Fibroblast of lung (primary cell): ENCODE results near the gene ARRDC2. TPM values are rescaled to one million over a fixed set of nuclear protein-coding genes. Genes with fewer than 3 reads are reported as not detected.

Source experiments
- DNase-seq, 2 donors: peaks; one replicate each; pipeline versions ENCODE4 v3.0.0 to v3.0.0-alpha.2; 2010; ENCODE audit warnings: low read depth in 2 of 2
- H2AFZ ChIP-seq: 2 replicates; pipeline ENCODE4 v1.5.1; 2012; ENCODE audit warnings: low read length, control low read depth, inconsistent platforms
- H3K27ac ChIP-seq: 2 replicates; pipeline ENCODE4 v1.5.1; 2011; ENCODE audit warnings: low read length, control low read depth; ENCODE audit not compliant: insufficient read depth
- H3K27me3 ChIP-seq: 2 replicates; pipeline ENCODE4 v1.5.1; 2011; ENCODE audit warnings: mild to moderate bottlenecking, low read length; ENCODE audit not compliant: control insufficient read depth, insufficient read depth
- H3K36me3 ChIP-seq: 2 replicates; pipeline ENCODE4 v1.5.1; 2011; ENCODE audit warnings: low read length; ENCODE audit not compliant: control insufficient read depth, insufficient read depth
- H3K4me1 ChIP-seq: 2 replicates; pipeline ENCODE4 v1.5.1; 2011; ENCODE audit warnings: low read length; ENCODE audit not compliant: control insufficient read depth, insufficient read depth; ENCODE audit errors: extremely low read depth
- H3K4me2 ChIP-seq: 2 replicates; pipeline ENCODE4 v1.5.1; 2011; ENCODE audit warnings: low read length, control low read depth; ENCODE audit not compliant: insufficient read depth; ENCODE audit errors: extremely low read depth
- H3K4me3 ChIP-seq, 4 experiments: fragments of 200-600 bp in 1 of 4; sonication (generic) in 1 of 4; replicated peaks in 1 of 4; 2 replicates each; pipeline ENCODE4 v1.5.1; 2011 to 2016; ENCODE audit warnings: low read length in 4 of 4, low read depth in 3 of 4, mild to moderate bottlenecking in 3 of 4, control low read depth in 2 of 4, inconsistent platforms in 1 of 4, mixed read lengths in 1 of 4; ENCODE audit not compliant: insufficient read depth in 1 of 4; ENCODE audit errors: control extremely low read depth in 1 of 4
- H3K79me2 ChIP-seq: 2 replicates; pipeline ENCODE4 v1.5.1; 2012; ENCODE audit warnings: mild to moderate bottlenecking, low read length, inconsistent platforms; ENCODE audit not compliant: control insufficient read depth, insufficient read depth
- H3K9ac ChIP-seq: 2 replicates; pipeline ENCODE4 v1.5.1; 2011; ENCODE audit warnings: mild to moderate bottlenecking, low read length, control low read depth; ENCODE audit not compliant: insufficient read depth
- H3K9me3 ChIP-seq: 2 replicates; pipeline ENCODE4 v1.5.1; 2012; ENCODE audit warnings: low read depth, low read length; ENCODE audit not compliant: control insufficient read depth, insufficient read depth
- H4K20me1 ChIP-seq: 2 replicates; pipeline ENCODE4 v1.5.1; 2011; ENCODE audit warnings: low read length; ENCODE audit not compliant: control insufficient read depth, insufficient read depth; ENCODE audit errors: extremely low read depth
- EZH2 ChIP-seq: IDR thresholded peaks from 2 replicates; pipeline ENCODE4 v1.5.1; 2012; ENCODE audit warnings: low read length, control low read depth, mild to moderate bottlenecking; ENCODE audit errors: missing control alignments
- polyA plus RNA-seq, 2 donors: library from polyadenylated mRNA; depleted of rRNA in 1 of 2; stranded (reverse) in 1 of 2; unstranded in 1 of 2; fragments of >200 nt; gene quantifications; 2 replicates each; pipeline ENCODE4 v1.2.1, GENCODE V29; 2011 to 2012; ENCODE audit warnings: missing spikeins in 1 of 2
- total RNA-seq: library from RNA; depleted of rRNA; stranded (reverse); fragments of >200 nt; gene quantifications from 2 replicates; pipeline ENCODE4 v1.2.1, GENCODE V29; 2014
- TF ChIP-seq, protein P1 (sequence below), 2 donors: IDR thresholded peaks in 1 of 2; conservative IDR thresholded peaks in 1 of 2; 1 replicate in 1 of 2; 2 replicates in 1 of 2; pipeline ENCODE4 v1.5.1; 2011 to 2012; ENCODE audit warnings: low read length in 2 of 2, control low read depth in 1 of 2, inconsistent platforms in 1 of 2, low read depth in 1 of 2, mild to moderate bottlenecking in 1 of 2

The ARRDC2 gene
- total and polyA plus RNA-seq, 2 donors (not counting 1 experiment from before 2014, with no cell fraction given): 3.0 to 9.1 TPM

DNA sequence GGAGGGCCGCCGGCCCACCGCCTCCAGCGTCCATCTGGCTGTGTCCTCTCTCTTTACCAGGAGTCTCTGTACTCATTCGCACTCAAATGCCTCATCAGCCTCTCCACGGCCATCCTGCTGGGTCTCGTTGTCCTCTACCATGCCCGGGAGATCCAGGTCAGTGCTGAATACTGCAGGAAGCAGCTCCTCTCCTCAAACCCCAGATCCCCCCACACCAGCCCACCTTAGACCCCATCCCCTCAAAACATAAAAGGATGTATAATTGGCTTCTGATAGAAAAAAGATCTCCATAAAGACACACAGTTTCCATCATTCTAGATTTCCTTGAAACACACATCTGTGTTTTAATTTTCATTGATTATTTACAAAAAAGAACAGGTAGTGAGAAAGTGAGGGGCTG is 32.9 kb upstream of the ARRDC2 start:
- TF ChIP-seq, protein P1, sequence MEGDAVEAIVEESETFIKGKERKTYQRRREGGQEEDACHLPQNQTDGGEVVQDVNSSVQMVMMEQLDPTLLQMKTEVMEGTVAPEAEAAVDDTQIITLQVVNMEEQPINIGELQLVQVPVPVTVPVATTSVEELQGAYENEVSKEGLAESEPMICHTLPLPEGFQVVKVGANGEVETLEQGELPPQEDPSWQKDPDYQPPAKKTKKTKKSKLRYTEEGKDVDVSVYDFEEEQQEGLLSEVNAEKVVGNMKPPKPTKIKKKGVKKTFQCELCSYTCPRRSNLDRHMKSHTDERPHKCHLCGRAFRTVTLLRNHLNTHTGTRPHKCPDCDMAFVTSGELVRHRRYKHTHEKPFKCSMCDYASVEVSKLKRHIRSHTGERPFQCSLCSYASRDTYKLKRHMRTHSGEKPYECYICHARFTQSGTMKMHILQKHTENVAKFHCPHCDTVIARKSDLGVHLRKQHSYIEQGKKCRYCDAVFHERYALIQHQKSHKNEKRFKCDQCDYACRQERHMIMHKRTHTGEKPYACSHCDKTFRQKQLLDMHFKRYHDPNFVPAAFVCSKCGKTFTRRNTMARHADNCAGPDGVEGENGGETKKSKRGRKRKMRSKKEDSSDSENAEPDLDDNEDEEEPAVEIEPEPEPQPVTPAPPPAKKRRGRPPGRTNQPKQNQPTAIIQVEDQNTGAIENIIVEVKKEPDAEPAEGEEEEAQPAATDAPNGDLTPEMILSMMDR (conservative IDR thresholded peaks at IDR 0.05 in 1 of 2, IDR thresholded peaks at IDR 0.05 in 1 of 2; ENCODE audit: low read depth in 1 of 2, low read length in 2 of 2): no peak
- TF ChIP-seq EZH2: no peak
- Histone ChIP-seq H3K79me2 (no peaks in the 10 kb centered on the region), H3K27me3 (no peaks in the 10 kb centered on the region), H4K20me1 (no peaks in the 10 kb centered on the region), H2AFZ (no peak overlapping the region), H3K4me3 (no peak overlapping the region), H3K9ac (no peak overlapping the region), H3K36me3 (no peaks in the 10 kb centered on the region), H3K27ac (no peak overlapping the region), H3K9me3 (no peaks in the 10 kb centered on the region), H3K4me2 (no peak overlapping the region), H3K4me1 (no peaks in the 10 kb centered on the region)
- DNase-seq: no peak

- H3K36me3 ChIP-seq: no peaks in the 10 kb centered on the region
- TF ChIP-seq EZH2: no peak
- TF ChIP-seq, protein P1 (conservative IDR thresholded peaks at IDR 0.05 in 1 of 2, IDR thresholded peaks at IDR 0.05 in 1 of 2; ENCODE audit: low read depth in 1 of 2, low read length in 2 of 2): no peak
- H3K27ac ChIP-seq: no peak overlapping the region
- H3K27me3 ChIP-seq: no peaks in the 10 kb centered on the region
- H3K4me2 ChIP-seq: no peak overlapping the region
- H3K79me2 ChIP-seq: no peaks in the 10 kb centered on the region
- no peaks in the 10 kb centered on the region for H3K9me3 ChIP-seq
- no peaks in the 10 kb centered on the region for H3K4me1 ChIP-seq
- no peaks in the 10 kb centered on the region for H4K20me1 ChIP-seq
- no peak for DNase-seq
- H3K9ac ChIP-seq: no peak overlapping the region
- no peak overlapping the region for H3K4me3 ChIP-seq
- H2AFZ ChIP-seq: no peak overlapping the region
Observed at GRCh38 chr19:17977021-17977420, 30.9 kb upstream of the ARRDC2 start.

DNA sequence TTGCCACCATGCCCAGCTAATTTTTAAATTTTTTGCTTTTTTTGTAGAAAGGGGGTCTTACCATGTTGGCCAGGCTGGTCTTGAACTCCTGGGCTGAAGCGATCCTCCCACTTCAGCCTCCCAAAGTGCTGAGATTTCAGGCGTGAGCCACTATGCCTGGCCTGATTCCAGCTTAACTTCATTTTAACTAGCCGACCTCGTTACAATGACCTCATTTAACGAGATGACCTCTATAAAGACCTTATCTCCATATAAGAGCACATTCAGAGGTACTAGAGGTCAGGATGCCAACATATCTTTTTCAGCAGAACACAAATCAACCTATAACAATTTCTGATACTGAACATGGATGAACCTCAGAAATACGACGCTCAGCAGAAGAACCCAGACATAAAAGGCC is 30.5 kb upstream of the ARRDC2 start:
- Histone ChIP-seq H3K36me3 (no peaks in the 10 kb centered on the region), H3K79me2 (no peaks in the 10 kb centered on the region), H3K27ac (no peak overlapping the region), H3K4me3 (no peak overlapping the region), H2AFZ (no peak overlapping the region), H3K4me1 (no peaks in the 10 kb centered on the region), H3K9ac (no peak overlapping the region), H3K27me3 (no peaks in the 10 kb centered on the region), H3K9me3 (no peaks in the 10 kb centered on the region), H3K4me2 (no peak overlapping the region), H4K20me1 (no peaks in the 10 kb centered on the region)
- TF ChIP-seq, protein P1 (conservative IDR thresholded peaks at IDR 0.05 in 1 of 2, IDR thresholded peaks at IDR 0.05 in 1 of 2; ENCODE audit: low read depth in 1 of 2, low read length in 2 of 2): no peak
- no peak for TF ChIP-seq EZH2
- DNase-seq: no peak
